GM20000 (cell line): ENCODE results near the gene LBHD1.
A peak's percentile ranks its signal among the peaks of the same experiment; 100 is the strongest.

Experiments
- DNase-seq: peaks from one replicate; pipeline ENCODE4 v3.0.0; 2012; ENCODE audit warnings: low spot score
- TF ChIP-seq, protein P1 (sequence below): IDR thresholded peaks from 2 replicates; pipeline ENCODE4 v1.5.1; 2012; ENCODE audit warnings: mild to moderate bottlenecking, control low read depth; ENCODE audit errors: extremely low read depth, missing control alignments

LBHD1 gene

DNA sequence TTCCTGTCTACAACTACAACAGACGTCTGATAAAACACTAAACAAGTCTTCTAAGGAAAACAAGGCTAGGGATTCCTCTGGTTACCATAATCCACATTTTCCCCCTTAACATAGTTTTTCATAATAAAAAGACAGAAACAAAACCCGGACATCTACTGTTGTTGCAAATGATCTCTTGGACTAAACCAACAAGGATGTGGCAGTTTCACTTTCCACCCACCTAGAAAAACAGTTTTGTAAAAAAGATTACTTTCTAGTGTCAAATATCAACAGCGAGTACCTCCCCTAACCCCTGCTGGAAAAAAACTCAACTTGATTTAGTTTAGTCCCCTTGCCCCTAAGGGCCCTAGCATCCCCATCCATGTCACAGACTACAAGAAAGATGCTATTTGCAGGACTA, 40.8 kb upstream of the LBHD1 start:
- TF ChIP-seq, protein P1, sequence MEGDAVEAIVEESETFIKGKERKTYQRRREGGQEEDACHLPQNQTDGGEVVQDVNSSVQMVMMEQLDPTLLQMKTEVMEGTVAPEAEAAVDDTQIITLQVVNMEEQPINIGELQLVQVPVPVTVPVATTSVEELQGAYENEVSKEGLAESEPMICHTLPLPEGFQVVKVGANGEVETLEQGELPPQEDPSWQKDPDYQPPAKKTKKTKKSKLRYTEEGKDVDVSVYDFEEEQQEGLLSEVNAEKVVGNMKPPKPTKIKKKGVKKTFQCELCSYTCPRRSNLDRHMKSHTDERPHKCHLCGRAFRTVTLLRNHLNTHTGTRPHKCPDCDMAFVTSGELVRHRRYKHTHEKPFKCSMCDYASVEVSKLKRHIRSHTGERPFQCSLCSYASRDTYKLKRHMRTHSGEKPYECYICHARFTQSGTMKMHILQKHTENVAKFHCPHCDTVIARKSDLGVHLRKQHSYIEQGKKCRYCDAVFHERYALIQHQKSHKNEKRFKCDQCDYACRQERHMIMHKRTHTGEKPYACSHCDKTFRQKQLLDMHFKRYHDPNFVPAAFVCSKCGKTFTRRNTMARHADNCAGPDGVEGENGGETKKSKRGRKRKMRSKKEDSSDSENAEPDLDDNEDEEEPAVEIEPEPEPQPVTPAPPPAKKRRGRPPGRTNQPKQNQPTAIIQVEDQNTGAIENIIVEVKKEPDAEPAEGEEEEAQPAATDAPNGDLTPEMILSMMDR = no peak
- no peak for DNase-seq

DNA sequence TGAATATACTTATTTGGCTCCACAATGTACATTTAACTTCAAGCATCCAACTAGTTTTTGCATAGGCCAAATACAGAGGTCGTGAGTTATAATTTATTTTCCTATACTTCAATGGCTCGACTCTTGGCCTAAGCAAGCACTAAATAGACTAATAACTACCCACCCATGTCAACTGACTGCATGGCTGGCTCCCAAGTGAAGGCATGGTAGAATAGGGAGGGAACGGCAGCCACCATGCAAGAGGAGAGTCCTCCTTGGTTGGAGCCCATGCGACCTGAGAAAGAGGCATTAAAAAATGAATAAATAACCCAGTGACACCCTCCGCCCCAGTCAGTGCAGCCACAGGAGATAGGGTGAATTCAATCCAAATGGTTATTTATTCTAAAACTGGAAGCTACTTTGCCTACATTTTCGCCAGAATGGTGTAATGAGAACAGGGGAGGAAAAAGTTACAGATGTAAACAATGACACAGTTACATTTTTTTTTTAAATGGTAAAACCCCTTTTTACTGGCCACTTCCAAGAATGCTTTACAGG, 40.3 kb upstream of the LBHD1 start:
- no peak for DNase-seq
- TF ChIP-seq, protein P1 = no peak

DNA sequence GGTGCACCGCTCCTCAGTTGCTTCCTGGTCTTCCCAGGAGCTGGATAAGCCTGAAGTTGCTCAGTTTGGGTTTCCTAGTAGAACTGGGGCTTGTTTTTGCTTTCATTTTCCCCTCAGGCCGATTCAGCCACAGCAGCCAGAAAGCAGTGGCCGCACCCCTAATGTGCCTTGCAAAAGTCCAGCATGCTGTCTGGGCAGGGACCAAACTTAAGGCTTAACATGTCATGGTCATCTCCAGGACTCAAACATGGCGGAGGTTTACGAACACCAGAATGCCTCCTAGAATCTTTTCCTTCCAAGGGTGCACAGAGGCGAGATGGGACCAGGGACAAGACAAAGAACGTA, 37.9 kb upstream of the LBHD1 start:
- TF ChIP-seq, protein P1 = no peak
- DNase-seq = no peak

DNA sequence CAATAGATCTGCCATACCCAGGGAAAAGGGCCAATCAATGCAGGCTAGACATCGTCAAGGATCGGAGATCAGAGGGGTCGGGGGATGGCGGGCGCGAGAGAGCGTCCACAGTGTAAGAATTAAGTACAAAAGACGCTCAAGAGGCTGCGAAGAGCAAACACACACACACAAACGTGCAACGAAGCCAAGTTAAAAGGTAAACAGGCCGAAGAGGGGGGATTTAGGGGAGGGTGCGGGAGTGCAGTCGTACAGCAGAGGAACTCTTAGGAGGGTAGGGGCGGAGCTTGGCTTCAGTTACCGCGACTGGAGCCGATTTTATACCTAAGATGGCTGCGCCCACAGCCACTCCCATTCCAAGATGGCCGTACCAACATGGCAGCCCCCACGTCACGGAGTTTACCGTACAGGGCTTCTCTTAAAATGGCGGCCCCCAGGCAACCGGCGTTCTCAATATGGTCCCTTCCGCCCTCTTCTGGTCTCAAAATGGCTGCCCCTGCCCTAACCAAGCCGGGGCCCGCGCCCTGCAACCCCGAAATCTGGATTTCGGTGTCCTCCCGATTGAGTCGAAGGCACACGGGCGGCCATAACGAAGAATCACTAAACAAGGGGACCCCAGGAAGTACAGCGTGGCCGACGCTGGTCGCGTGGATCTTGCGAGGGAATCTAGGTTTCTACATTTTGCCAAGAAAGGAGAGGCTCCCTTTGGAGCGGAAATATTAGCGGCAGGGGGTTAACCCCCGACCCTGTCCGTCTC, 37.4 kb upstream of the LBHD1 start:
- TF ChIP-seq, protein P1 = no peak
- DNase-seq = peak; percentile 92

DNA sequence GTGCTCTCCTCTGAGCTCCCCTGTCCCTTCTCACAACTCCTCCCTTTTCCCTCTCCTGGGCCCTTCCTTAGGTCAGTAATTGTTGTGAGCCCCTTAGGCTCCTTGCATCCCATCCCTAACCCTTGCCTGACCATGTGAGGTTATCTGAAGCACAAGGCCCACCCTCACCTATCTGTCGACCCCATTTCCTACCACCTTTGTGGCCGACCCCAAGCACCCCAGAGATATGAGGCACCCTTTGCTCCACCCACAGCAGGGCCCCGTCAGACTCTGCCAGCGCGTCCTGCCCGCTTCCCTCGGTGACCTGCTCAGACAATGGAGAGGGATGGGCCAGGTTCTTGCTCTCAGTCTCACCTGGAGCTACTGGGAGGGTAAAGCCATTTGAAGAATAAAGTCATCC, 36.7 kb upstream of the LBHD1 start:
- DNase-seq = no peak
- TF ChIP-seq, protein P1 = no peak

DNA sequence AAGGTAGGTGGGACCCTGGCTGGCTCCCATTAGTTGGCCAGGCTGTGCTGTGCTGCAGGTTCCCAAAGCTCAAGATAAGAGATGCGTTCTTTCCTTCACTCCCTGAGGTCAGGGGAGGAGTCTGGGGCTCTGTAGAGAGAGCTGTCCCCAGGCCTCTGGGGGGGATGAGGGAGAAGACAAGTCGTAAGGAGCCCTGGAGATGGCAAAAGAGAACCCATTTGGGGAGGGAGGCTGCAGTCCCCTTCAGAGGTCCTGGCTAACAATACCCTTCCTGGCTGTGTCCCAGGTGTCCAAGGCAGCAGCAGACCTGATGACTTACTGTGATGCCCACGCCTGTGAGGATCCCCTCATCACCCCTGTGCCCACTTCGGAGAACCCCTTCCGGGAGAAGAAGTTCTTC, 36.3 kb upstream of the LBHD1 start:
- TF ChIP-seq, protein P1 = no peak
- DNase-seq = no peak

DNA sequence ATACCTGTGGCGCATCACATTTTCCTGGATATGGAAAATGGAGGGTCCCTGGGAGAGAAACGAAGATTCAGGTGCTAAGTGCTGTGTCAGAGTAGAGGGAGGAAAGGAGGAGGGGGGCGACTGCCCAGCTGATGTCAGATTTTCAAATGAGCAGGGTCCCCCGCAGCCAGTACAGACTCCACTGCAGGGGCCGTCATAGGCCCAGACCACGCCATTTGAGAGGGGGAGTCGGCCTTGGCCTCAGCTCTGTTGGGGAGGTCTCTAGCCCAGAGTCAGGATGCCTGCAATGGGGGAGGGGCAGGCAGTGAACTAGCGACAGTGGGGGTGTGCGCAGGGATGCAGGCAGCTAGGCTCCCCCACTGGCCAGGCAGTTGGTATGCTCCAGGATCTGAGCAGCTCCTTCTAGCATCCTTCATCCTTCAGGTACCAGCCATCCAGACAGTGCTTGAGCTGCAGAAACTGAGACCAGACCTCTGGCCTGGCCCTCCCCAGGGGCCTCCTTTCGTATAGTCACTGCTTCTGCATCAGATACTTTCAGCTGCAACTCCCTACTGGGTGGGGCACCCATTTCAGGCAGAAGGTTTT, 35.3 kb upstream of the LBHD1 start, which contains the start of the genes BSCL2 and GNG3:
Gene BSCL2 (minus strand): TSS at position 148 of the 585 bp plus-strand sequence. CDS start 229 bp downstream, outside the sequence.
Gene GNG3 (plus strand): TSS at position 400 of the 585 bp plus-strand sequence. CDS start 620 bp downstream, outside the sequence.
- TF ChIP-seq, protein P1 = no peak
- no peak for DNase-seq
